GM12878 (cell line): ENCODE results near the gene SPATA32. TPM values are rescaled to one million over a fixed set of nuclear protein-coding genes. Genes with fewer than 3 reads are reported as not detected.
A peak's percentile ranks its signal among the peaks of the same experiment; 100 is the strongest.

Source experiments
- E4F1 ChIP-seq: fragments of 450-650 bp; IDR thresholded peaks from 2 replicates; pipeline ENCODE4 v1.6.1; 2018; ENCODE audit warnings: borderline replicate concordance, mild to moderate bottlenecking; ENCODE audit not compliant: partially characterized antibody
- ETV6 ChIP-seq, 2 experiments: fragments of 450-650 bp in 1 of 2; IDR thresholded peaks in 1 of 2; conservative IDR thresholded peaks in 1 of 2; 2 replicates each; pipeline ENCODE4 v1.6.1; 2014; ENCODE audit warnings: antibody characterized with exemption in 1 of 2, borderline replicate concordance in 1 of 2, low read depth in 1 of 2, mild to moderate bottlenecking in 1 of 2, moderate library complexity in 1 of 2
- GATAD2B ChIP-seq: fragments of 450-650 bp; conservative IDR thresholded peaks from 2 replicates; pipeline ENCODE4 v1.6.1; 2017; ENCODE audit warnings: low read depth, mild to moderate bottlenecking, moderate library complexity
- IKZF1 ChIP-seq: fragments of 450-650 bp; conservative IDR thresholded peaks from 2 replicates; pipeline ENCODE4 v1.6.1; 2017; ENCODE audit warnings: antibody characterized with exemption, mild to moderate bottlenecking
- JUNB ChIP-seq: IDR thresholded peaks from 2 replicates; pipeline ENCODE4 v1.6.1; 2016; ENCODE audit warnings: antibody characterized with exemption, mild to moderate bottlenecking
- MTA3 ChIP-seq: IDR thresholded peaks from 2 replicates; pipeline ENCODE4 v1.6.1; 2012; ENCODE audit warnings: low read length, inconsistent platforms, borderline replicate concordance
- MXI1 ChIP-seq: fragments of 150-350 bp; IDR thresholded peaks from 2 replicates; pipeline ENCODE4 v1.6.1; 2011; ENCODE audit warnings: low read depth, mild to moderate bottlenecking, inconsistent platforms, low read length, improper control_type of control experiment
- RB1 ChIP-seq: fragments of 450-650 bp; formaldehyde crosslinking; IDR thresholded peaks from 2 replicates; pipeline ENCODE4 v1.6.1; 2017; ENCODE audit warnings: mild to moderate bottlenecking, borderline replicate concordance
- RUNX3 ChIP-seq: IDR thresholded peaks from 2 replicates; pipeline ENCODE4 v1.6.1; 2012; ENCODE audit warnings: low read length, inconsistent platforms
- SUPT20H ChIP-seq: IDR thresholded peaks from 2 replicates; pipeline ENCODE4 v1.6.1; 2011; ENCODE audit warnings: low read depth, mild to moderate bottlenecking, low read length, moderate library complexity, borderline replicate concordance; ENCODE audit not compliant: control insufficient read depth
- ZSCAN29 ChIP-seq: fragments of 450-650 bp; IDR thresholded peaks from 2 replicates; pipeline ENCODE4 v1.6.1; 2017; ENCODE audit warnings: mild to moderate bottlenecking, moderate library complexity
- polyA plus RNA-seq, 11 experiments: library from polyadenylated mRNA; depleted of rRNA in 4 of 11; unstranded in 6 of 11; stranded (reverse) in 5 of 11; fragments of >200 nt; fragmentation: Nextera tagmentation in 4 of 11; fragmentation: Illumina TruSeq in 1 of 11; extraction: Ambion mirVana in 4 of 11; extraction: Trizol in 1 of 11; gene quantifications; 1 replicate in 1 of 11; 2 replicates in 10 of 11; pipeline versions ENCODE4 v1.2.1 to v1.2.3, GENCODE V29; 2011 to 2016; ENCODE audit warnings: inconsistent platforms in 2 of 11, missing spikeins in 2 of 11, low read depth in 1 of 11
- total RNA-seq, 4 experiments: library from RNA; depleted of rRNA in 3 of 4; stranded (reverse); fragments of >200 nt in 3 of 4; fragmentation: Illumina TruSeq in 1 of 4; extraction: Trizol in 1 of 4; gene quantifications; 2 replicates each; pipeline versions ENCODE4 v1.2.1 to v1.2.3, GENCODE V29; 2013 to 2021
- TF ChIP-seq, protein P1 (sequence below): fragments of 450-650 bp; formaldehyde crosslinking; IDR thresholded peaks from 2 replicates; pipeline ENCODE4 v1.5.0; 2022; ENCODE audit warnings: mild to moderate bottlenecking, missing genetic modification characterization

Gene SPATA32
- total and polyA plus RNA-seq, 10 of the 15 experiments (the other 5 are each of a cell fraction or from before 2014, with no cell fraction given), result 0.03 to 0.35 (median 0.11) TPM; not detected in 3

GRCh38 chr17:45222996-45223538 is 38.8 kb downstream of the SPATA32 start (continued):
- no peak for TF ChIP-seq E4F1
- TF ChIP-seq RUNX3, result no peak
- 0 out of 2 replicates have a peak, but pooled peaks have one; percentile 18 for TF ChIP-seq MXI1
- no peak for TF ChIP-seq ZSCAN29
- TF ChIP-seq JUNB, result no peak
- TF ChIP-seq MTA3, result no peak
- TF ChIP-seq GATAD2B, result peak; percentile 23
- no peak for TF ChIP-seq RB1
- TF ChIP-seq ETV6 (conservative IDR thresholded peaks at IDR 0.05 in 1 of 2, IDR thresholded peaks at IDR 0.05 in 1 of 2; ENCODE audit: borderline replicate concordance in 1 of 2, low read depth in 1 of 2), result no peak
- TF ChIP-seq IKZF1, result no peak
- TF ChIP-seq SUPT20H, result no peak
- TF ChIP-seq, protein P1, sequence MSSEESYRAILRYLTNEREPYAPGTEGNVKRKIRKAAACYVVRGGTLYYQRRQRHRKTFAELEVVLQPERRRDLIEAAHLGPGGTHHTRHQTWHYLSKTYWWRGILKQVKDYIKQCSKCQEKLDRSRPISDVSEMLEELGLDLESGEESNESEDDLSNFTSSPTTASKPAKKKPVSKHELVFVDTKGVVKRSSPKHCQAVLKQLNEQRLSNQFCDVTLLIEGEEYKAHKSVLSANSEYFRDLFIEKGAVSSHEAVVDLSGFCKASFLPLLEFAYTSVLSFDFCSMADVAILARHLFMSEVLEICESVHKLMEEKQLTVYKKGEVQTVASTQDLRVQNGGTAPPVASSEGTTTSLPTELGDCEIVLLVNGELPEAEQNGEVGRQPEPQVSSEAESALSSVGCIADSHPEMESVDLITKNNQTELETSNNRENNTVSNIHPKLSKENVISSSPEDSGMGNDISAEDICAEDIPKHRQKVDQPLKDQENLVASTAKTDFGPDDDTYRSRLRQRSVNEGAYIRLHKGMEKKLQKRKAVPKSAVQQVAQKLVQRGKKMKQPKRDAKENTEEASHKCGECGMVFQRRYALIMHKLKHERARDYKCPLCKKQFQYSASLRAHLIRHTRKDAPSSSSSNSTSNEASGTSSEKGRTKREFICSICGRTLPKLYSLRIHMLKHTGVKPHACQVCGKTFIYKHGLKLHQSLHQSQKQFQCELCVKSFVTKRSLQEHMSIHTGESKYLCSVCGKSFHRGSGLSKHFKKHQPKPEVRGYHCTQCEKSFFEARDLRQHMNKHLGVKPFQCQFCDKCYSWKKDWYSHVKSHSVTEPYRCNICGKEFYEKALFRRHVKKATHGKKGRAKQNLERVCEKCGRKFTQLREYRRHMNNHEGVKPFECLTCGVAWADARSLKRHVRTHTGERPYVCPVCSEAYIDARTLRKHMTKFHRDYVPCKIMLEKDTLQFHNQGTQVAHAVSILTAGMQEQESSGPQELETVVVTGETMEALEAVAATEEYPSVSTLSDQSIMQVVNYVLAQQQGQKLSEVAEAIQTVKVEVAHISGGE (CRISPR knock-in tag), result no peak
